Nephron progenitor cell (in vitro differentiated cells): Measurements from ENCODE around the gene ZC3H7B.
A peak's percentile ranks its signal among the peaks of the same experiment; 100 is the strongest.

Experiments used
- DNase-seq: peaks from one replicate; pipeline ENCODE4 v3.0.0; 2021
- H3K27ac Mint-ChIP-seq: 2 replicates; pipeline ENCODE4 v1.8.0; 2021; ENCODE audit warnings: mild to moderate bottlenecking, moderate library complexity, mixed read lengths
- H3K27me3 Mint-ChIP-seq: 2 replicates; pipeline ENCODE4 v1.8.0; 2021; ENCODE audit warnings: mild to moderate bottlenecking, low read depth, mixed read lengths; ENCODE audit not compliant: poor library complexity
- H3K36me3 Mint-ChIP-seq: 2 replicates; pipeline ENCODE4 v1.8.0; 2021; ENCODE audit warnings: low read depth, mixed read lengths
- H3K4me1 Mint-ChIP-seq: 2 replicates; pipeline ENCODE4 v1.8.0; 2021; ENCODE audit warnings: mixed read lengths
- H3K4me3 Mint-ChIP-seq: 2 replicates; pipeline ENCODE4 v1.8.0; 2021; ENCODE audit warnings: mild to moderate bottlenecking, moderate library complexity, mixed read lengths
- H3K9me3 Mint-ChIP-seq: 2 replicates; pipeline ENCODE4 v1.8.0; 2021; ENCODE audit warnings: mild to moderate bottlenecking, moderate library complexity, mixed read lengths
- CTCF ChIP-seq: fragments of 200-600 bp; sonication (generic); IDR thresholded peaks from 2 replicates; pipeline ENCODE4 v1.5.0; 2021; ENCODE audit warnings: antibody characterized with exemption

ZC3H7B gene

GRCh38 chr22:41311487-41311886, 10.2 kb downstream of the ZC3H7B start:
- TF ChIP-seq CTCF = no peak
- H3K4me1 Mint-ChIP-seq = peaks cover 29% of the 10 kb centered on the region
- H3K27me3 Mint-ChIP-seq = no peaks in the 10 kb centered on the region
- peaks cover 50% of the 10 kb centered on the region for H3K36me3 Mint-ChIP-seq
- H3K9me3 Mint-ChIP-seq = peaks cover 9% of the 10 kb centered on the region
- no peak overlapping the region for H3K4me3 Mint-ChIP-seq
- DNase-seq = no peak
- H3K27ac Mint-ChIP-seq = peak overlapping the region; percentile 17

- peaks cover 39% of the 10 kb centered on the region for H3K36me3 Mint-ChIP-seq
- peaks cover 6% of the 10 kb centered on the region for H3K9me3 Mint-ChIP-seq
- no peaks in the 10 kb centered on the region for H3K27me3 Mint-ChIP-seq
- peak overlapping the region; percentile 71 for H3K27ac Mint-ChIP-seq
- TF ChIP-seq CTCF = no peak
- peaks cover 17% of the 10 kb centered on the region for H3K4me1 Mint-ChIP-seq
- no peak for DNase-seq
- H3K4me3 Mint-ChIP-seq = no peak overlapping the region
Observed at GRCh38 chr22:41314821-41315220, 13.5 kb downstream of the ZC3H7B start.

GRCh38 chr22:41315586-41315985, 14.3 kb downstream of the ZC3H7B start:
- DNase-seq = no peak
- Mint-ChIP-seq H3K27ac (peak overlapping the region; percentile 19), H3K27me3 (no peaks in the 10 kb centered on the region), H3K9me3 (peaks cover 6% of the 10 kb centered on the region), H3K36me3 (peaks cover 38% of the 10 kb centered on the region), H3K4me1 (peaks cover 21% of the 10 kb centered on the region), H3K4me3 (no peak overlapping the region)
- no peak for TF ChIP-seq CTCF

- H3K36me3 Mint-ChIP-seq = peaks cover 33% of the 10 kb centered on the region
- TF ChIP-seq CTCF = no peak
- peak; percentile 23 for DNase-seq
Observed at GRCh38 chr22:41320416-41321240, 19.3 kb downstream of the ZC3H7B start.

GRCh38 chr22:41324821-41325528, 23.6 kb downstream of the ZC3H7B start:
- no peak for TF ChIP-seq CTCF
- no peak for DNase-seq
- Mint-ChIP-seq H3K4me3 (no peak overlapping the region), H3K27ac (peak overlapping the region; percentile 32), H3K36me3 (peaks cover 44% of the 10 kb centered on the region), H3K27me3 (no peaks in the 10 kb centered on the region), H3K9me3 (no peaks in the 10 kb centered on the region), H3K4me1 (peaks cover 9% of the 10 kb centered on the region)

More at GRCh38 chr22:41320416-41321240, 19.3 kb downstream of the ZC3H7B start:
- Mint-ChIP-seq H3K4me1 (peaks cover 21% of the 10 kb centered on the region), H3K27me3 (no peaks in the 10 kb centered on the region), H3K4me3 (no peak overlapping the region), H3K27ac (peak overlapping the region; percentile 90), H3K9me3 (no peaks in the 10 kb centered on the region)
